22Rv1 (cell line): ENCODE data around the gene CYLC2.

Experiments used
- H3K27ac ChIP-seq: fragments of 450-650 bp; 2 replicates; pipeline ENCODE4 v1.5.1; 2017
- CTCF ChIP-seq: fragments of 450-650 bp; IDR thresholded peaks from 2 replicates; pipeline ENCODE4 v1.5.1; 2017; ENCODE audit warnings: mild to moderate bottlenecking
- ZFX ChIP-seq: fragments of 450-650 bp; IDR thresholded peaks from 2 replicates; pipeline ENCODE4 v1.6.1; 2017; ENCODE audit warnings: antibody characterized with exemption, borderline replicate concordance

Gene CYLC2

GRCh38 chr9:102985162-102985895 is 9.8 kb upstream of the CYLC2 start:
- TF ChIP-seq ZFX = no peak
- TF ChIP-seq CTCF = no peak

GRCh38 chr9:102986425-102986824 is 8.7 kb upstream of the CYLC2 start:
- TF ChIP-seq CTCF (no peak), ZFX (no peak)
- no peak overlapping the region for H3K27ac ChIP-seq

More at GRCh38 chr9:102985162-102985895, 9.8 kb upstream of the CYLC2 start:
- no peak overlapping the region for H3K27ac ChIP-seq

GRCh38 chr9:103003689-103004088 is 8.6 kb downstream of the CYLC2 start:
- TF ChIP-seq CTCF (no peak), ZFX (no peak)

GRCh38 chr9:103014242-103014641 is 19.1 kb downstream of the CYLC2 start:
- TF ChIP-seq ZFX (no peak), CTCF (no peak)
- no peak overlapping the region for H3K27ac ChIP-seq

More at GRCh38 chr9:103003689-103004088, 8.6 kb downstream of the CYLC2 start:
- no peak overlapping the region for H3K27ac ChIP-seq

- H3K27ac ChIP-seq = peak overlapping the region; percentile 43
- TF ChIP-seq ZFX (no peak), CTCF (no peak)
Observed at GRCh38 chr9:103025796-103026195, 30.7 kb downstream of the CYLC2 start.

GRCh38 chr9:103037508-103038477 is 42.7 kb downstream of the CYLC2 start:
- H3K27ac ChIP-seq = no peak overlapping the region
- TF ChIP-seq ZFX (no peak), CTCF (no peak)
